ENCODE measurements around the gene KRTAP10-10. TPM values are rescaled to one million over a fixed set of nuclear protein-coding genes. Genes with fewer than 3 reads are reported as not detected.

Gene KRTAP10-10
- total RNA-seq, 2 donors from 2014 or later: not detected

- intact Hi-C loops (cut with DNase I): no loop called here
- Histone ChIP-seq H3K36me3 (replicated peaks in 1 of 2; ENCODE audit: insufficient read depth in 1 of 2, low read depth in 2 of 2) (no peaks in the 10 kb centered on the region), H3K4me3 (no peak overlapping the region), H3K4me1 (no peaks in the 10 kb centered on the region), H3K27me3 (no peaks in the 10 kb centered on the region), H3K27ac (no peak overlapping the region), H3K9me3 (peaks cover 0 to 26% (median 0%) of the 10 kb centered on the region in 3 donors)
- ATAC-seq: no peak
- no peak for DNase-seq
- 58 to 82% methylated on average over 9 to 12 of the region's 13 CpGs for WGBS, 2 donors
- TF ChIP-seq, protein P1, sequence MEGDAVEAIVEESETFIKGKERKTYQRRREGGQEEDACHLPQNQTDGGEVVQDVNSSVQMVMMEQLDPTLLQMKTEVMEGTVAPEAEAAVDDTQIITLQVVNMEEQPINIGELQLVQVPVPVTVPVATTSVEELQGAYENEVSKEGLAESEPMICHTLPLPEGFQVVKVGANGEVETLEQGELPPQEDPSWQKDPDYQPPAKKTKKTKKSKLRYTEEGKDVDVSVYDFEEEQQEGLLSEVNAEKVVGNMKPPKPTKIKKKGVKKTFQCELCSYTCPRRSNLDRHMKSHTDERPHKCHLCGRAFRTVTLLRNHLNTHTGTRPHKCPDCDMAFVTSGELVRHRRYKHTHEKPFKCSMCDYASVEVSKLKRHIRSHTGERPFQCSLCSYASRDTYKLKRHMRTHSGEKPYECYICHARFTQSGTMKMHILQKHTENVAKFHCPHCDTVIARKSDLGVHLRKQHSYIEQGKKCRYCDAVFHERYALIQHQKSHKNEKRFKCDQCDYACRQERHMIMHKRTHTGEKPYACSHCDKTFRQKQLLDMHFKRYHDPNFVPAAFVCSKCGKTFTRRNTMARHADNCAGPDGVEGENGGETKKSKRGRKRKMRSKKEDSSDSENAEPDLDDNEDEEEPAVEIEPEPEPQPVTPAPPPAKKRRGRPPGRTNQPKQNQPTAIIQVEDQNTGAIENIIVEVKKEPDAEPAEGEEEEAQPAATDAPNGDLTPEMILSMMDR (IDR thresholded peaks at IDR 0.05): no peak
- TF ChIP-seq POLR2A (IDR thresholded peaks at IDR 0.05): no peak
Observed at GRCh38 chr21:44612669-44613229, 24.4 kb upstream of the KRTAP10-10 start.

DNA sequence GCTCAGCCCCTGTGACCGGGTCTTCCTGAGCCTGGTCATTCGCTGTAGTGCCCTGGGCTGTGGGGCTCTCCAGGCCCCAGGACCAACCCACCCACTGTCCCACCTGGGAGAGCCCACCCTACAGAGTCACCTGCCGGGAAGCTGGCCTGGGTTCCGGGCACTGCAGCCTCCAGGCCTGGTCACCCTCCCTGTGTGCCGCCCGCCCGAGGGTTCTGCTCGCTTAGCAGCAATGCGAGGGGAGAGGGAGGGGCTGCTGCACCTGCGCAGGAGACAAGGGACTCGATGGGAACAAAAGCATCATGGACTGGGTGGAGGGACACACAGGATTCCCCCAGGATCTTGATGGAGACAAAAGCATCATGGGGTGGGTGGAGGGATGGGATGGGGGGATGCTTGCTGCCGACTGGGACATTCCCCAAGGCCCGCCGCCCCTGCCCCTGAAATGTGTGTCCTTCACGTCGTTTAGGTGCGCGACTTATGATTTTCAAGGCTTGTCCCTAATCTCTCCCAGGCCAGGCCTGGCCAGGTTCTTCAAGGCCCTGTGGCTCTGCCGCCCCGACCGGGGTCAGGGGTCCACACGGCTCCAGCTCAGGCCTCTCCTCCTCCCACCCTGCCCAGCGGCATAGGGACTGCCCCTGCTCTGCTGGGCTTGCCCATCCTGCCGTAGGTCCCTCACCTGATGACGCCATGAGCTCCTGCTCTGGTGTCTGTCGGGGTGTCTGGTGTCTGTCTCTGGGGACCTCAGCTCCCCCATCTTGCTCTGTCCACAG, 23.6 kb upstream of the KRTAP10-10 start:
- intact Hi-C loops (cut with DNase I): no loop called here
- DNase-seq (no peak), ATAC-seq (no peak)
- H3K4me3 ChIP-seq: no peak overlapping the region
- 55 to 77% methylated on average over 21 to 23 of the region's 26 CpGs for WGBS, 2 donors
- H3K27ac ChIP-seq: no peak overlapping the region
- no peaks in the 10 kb centered on the region for H3K36me3 ChIP-seq (replicated peaks in 1 of 2; ENCODE audit: insufficient read depth in 1 of 2, low read depth in 2 of 2)
- TF ChIP-seq POLR2A (IDR thresholded peaks at IDR 0.05): no peak
- TF ChIP-seq, protein P1 (IDR thresholded peaks at IDR 0.05): no peak
- peaks cover 0 to 26% (median 0%) of the 10 kb centered on the region in 3 donors for H3K9me3 ChIP-seq
- no peaks in the 10 kb centered on the region for H3K27me3 ChIP-seq
- no peaks in the 10 kb centered on the region for H3K4me1 ChIP-seq

- H3K9me3 ChIP-seq: peaks cover 0 to 21% (median 0%) of the 10 kb centered on the region in 3 donors
- DNase-seq: no peak
- H3K36me3 ChIP-seq (replicated peaks in 1 of 2; ENCODE audit: insufficient read depth in 1 of 2, low read depth in 2 of 2): no peaks in the 10 kb centered on the region
- WGBS, 2 donors: 70 to 78% methylated on average over 13 to 19 of the region's 20 CpGs
- H3K27ac ChIP-seq: no peak overlapping the region
- ATAC-seq: no peak
- TF ChIP-seq, protein P1 (IDR thresholded peaks at IDR 0.05): no peak
- TF ChIP-seq POLR2A (IDR thresholded peaks at IDR 0.05): no peak
- intact Hi-C loops (cut with DNase I): no loop called here
- no peaks in the 10 kb centered on the region for H3K27me3 ChIP-seq
- no peak overlapping the region for H3K4me3 ChIP-seq
- H3K4me1 ChIP-seq: no peaks in the 10 kb centered on the region
Observed at GRCh38 chr21:44614161-44614631, 23.0 kb upstream of the KRTAP10-10 start.

- H3K9me3 ChIP-seq: peaks cover 0 to 19% (median 0%) of the 10 kb centered on the region in 3 donors
- TF ChIP-seq POLR2A (IDR thresholded peaks at IDR 0.05): no peak
- TF ChIP-seq, protein P1 (IDR thresholded peaks at IDR 0.05): no peak
- no peaks in the 10 kb centered on the region for H3K27me3 ChIP-seq
- intact Hi-C loops (cut with DNase I): no loop called here
- no peaks in the 10 kb centered on the region for H3K36me3 ChIP-seq (replicated peaks in 1 of 2; ENCODE audit: insufficient read depth in 1 of 2, low read depth in 2 of 2)
- H3K4me1 ChIP-seq: no peaks in the 10 kb centered on the region
- H3K27ac ChIP-seq: no peak overlapping the region
- H3K4me3 ChIP-seq: no peak overlapping the region
- DNase-seq: no peak
- ATAC-seq: no peak
- 71 to 75% methylated on average over 28 of the region's 28 CpGs for WGBS, 2 donors
Observed at GRCh38 chr21:44614961-44615391, 22.2 kb upstream of the KRTAP10-10 start.

Data from body of pancreas (tissue), 4 donors.